ENCODE measurements around the gene ABCC8.
A peak's percentile ranks its signal among the peaks of the same experiment; 100 is the strongest.

The ABCC8 gene

GRCh38 chr11:17504330-17505107, 27.9 kb upstream of the ABCC8 start:
- DNase-seq = peak; percentile 93

GRCh38 chr11:17502630-17503029, 26.0 kb upstream of the ABCC8 start:
- no peak for DNase-seq

- DNase-seq = no peak
Measured at GRCh38 chr11:17500673-17501072, 24.0 kb upstream of the ABCC8 start.

GRCh38 chr11:17498475-17498874, 21.8 kb upstream of the ABCC8 start:
- DNase-seq = no peak

GRCh38 chr11:17498058-17498457, 21.4 kb upstream of the ABCC8 start:
- DNase-seq = no peak

GRCh38 chr11:17496406-17496805, 19.8 kb upstream of the ABCC8 start:
- DNase-seq = no peak

- DNase-seq = no peak
Measured at GRCh38 chr11:17494019-17494418, 17.4 kb upstream of the ABCC8 start.

- DNase-seq = no peak
Measured at GRCh38 chr11:17490938-17491337, 14.3 kb upstream of the ABCC8 start.

- no peak for DNase-seq
Measured at GRCh38 chr11:17490232-17490631, 13.6 kb upstream of the ABCC8 start.

- no peak for DNase-seq
Measured at GRCh38 chr11:17489751-17490150, 13.1 kb upstream of the ABCC8 start.

- DNase-seq = no peak
Measured at GRCh38 chr11:17488563-17488962, 11.9 kb upstream of the ABCC8 start.

GRCh38 chr11:17486646-17487045, 10.0 kb upstream of the ABCC8 start:
- DNase-seq = no peak

- DNase-seq = no peak
Measured at GRCh38 chr11:17483505-17483904, 6.9 kb upstream of the ABCC8 start.

GRCh38 chr11:17481905-17482304, 5.3 kb upstream of the ABCC8 start:
- no peak for DNase-seq

GRCh38 chr11:17479284-17480214, 2.9 kb upstream of the ABCC8 start:
- DNase-seq = peak; percentile 67

GRCh38 chr11:17478070-17478469, 1.4 kb upstream of the ABCC8 start:
- DNase-seq = no peak

GRCh38 chr11:17477361-17477760, 716 bp upstream of the ABCC8 start:
- no peak for DNase-seq

- no peak for DNase-seq
Measured at GRCh38 chr11:17477084-17477333, 364 bp upstream of the ABCC8 start.

- no peak for DNase-seq
Measured at GRCh38 chr11:17475666-17476316, 854 bp downstream of the ABCC8 start.

GRCh38 chr11:17473071-17473744, 3.4 kb downstream of the ABCC8 start:
- DNase-seq = peak; percentile 100

GRCh38 chr11:17472467-17472866, 4.2 kb downstream of the ABCC8 start:
- no peak for DNase-seq

- no peak for DNase-seq
Measured at GRCh38 chr11:17471501-17471900, 5.1 kb downstream of the ABCC8 start.

- no peak for DNase-seq
Measured at GRCh38 chr11:17469998-17470397, 6.6 kb downstream of the ABCC8 start.
